GM21825 (cell line): ENCODE data around the gene CCDC85C.

Experiments
- ATAC-seq: cut with Tn5 transposase; IDR thresholded peaks from one replicate; pipeline ENCODE4 v1.9.1; 2021; ENCODE audit warnings: mild to moderate bottlenecking, moderate library complexity; ENCODE audit not compliant: unreplicated experiment

CCDC85C gene

DNA sequence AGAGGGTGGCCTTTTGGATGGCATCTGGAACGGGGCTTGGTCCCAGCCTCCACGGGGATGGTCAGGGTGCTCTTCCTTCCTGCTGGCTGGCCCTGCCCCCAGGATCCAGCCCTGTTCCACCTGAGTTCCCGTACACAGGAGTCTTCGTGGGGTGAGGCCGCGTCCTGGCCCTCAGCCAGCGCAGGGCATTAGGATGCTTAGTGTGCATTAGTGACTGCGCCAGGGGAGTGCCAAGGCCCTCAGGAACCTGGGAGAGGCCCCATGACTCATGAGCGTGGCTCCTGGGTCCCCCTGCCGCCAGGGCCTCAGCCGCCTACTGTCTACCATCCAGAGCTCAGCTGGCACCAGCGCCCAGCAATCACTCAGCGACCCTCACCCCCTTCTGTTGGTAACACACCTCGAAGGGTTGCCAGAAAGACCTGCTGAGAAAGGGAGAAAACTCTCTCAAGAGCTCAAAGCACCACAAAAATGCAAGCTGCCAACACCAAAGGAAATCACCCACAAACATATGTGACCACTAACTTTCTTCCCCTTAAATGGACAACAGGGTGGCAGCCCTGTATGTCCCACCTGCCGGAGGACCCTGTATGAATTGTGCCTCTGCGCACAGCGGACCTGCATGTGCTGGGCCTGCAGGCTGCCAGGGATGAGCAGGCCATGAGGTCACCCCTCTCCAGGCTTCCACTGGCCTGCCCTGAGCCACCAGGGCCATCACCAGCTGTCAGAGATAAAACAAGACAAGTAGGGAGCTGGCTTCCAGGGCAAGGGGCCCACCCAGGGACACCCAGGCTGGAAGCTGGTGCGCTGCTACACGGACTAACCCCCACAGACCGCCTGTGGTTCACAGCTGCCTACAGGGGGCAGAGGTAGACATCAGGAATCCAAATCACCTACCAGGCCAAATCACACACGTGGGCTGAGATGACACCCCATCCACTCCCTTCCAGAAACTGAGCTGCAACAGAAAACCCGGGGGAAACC, 28.7 kb downstream of the CCDC85C start:
- ATAC-seq = no peak

DNA sequence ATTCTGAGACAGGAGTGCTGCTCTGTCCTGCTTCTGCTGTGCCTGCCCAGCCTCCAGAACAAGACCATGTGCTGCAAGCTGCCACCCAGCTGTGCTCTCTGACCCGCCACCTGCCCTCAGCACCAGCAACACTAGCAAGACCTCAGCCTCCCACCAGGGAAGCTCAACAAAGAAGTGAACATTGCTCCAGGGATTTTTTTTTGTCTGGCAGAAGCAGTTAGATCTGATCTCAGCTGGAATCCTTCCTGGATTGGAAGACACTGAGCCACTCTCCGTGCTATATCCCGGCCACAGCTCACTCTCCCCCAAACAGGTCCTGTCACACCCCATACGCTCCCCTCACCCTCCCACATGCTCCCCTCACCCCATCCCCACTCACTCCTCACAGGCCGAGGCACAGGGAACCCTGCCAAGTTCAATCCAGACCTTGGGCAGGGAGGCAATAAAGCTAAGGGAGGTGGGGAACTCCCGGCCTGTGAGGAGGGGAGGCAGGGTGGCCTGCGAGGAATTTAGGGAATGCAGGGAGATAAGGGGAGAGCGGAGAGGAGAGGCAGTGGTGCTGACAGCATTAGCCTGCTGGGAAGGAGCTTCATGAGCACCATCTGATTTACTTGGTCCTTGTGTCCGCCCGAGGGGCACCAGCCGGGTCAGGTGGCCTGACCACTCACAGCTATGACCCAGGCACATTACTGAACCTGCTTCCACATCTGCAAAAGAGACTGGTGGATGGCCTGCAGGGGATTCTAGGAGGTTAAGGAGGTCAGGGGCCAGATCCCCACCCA, 29.7 kb downstream of the CCDC85C start:
- no peak for ATAC-seq

DNA sequence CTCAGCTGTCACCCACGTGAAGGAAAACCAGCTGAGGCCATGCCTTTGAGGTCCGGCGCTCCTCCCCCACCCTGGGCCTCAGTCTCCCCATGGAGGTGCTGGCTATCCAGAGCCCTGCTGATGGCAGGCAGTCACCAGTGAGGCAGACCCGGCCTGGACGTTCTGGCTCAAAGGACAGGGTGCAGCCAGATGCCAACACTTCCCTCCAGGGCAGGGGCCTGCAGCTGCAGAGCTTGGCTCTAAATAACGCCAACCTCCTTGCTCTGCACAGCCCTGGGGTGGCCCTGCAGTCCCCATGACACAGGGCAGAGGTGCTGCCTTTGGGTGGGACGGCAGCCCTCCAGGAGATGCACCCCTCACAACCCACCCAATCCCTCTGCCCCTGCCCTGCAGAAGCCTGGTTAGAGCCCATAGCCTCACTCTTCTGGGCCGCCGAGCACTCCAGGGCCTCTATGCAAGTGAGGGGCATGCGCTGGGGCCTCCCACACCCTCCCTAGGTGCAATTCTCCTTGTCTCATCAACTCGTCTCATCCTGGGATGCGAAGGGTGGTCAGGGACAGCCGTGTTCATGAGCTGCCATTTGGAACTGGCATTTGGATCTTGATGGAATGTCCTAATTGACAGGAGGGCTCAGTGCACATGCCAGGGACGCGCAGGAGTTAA, 30.4 kb downstream of the CCDC85C start:
- ATAC-seq = no peak

DNA sequence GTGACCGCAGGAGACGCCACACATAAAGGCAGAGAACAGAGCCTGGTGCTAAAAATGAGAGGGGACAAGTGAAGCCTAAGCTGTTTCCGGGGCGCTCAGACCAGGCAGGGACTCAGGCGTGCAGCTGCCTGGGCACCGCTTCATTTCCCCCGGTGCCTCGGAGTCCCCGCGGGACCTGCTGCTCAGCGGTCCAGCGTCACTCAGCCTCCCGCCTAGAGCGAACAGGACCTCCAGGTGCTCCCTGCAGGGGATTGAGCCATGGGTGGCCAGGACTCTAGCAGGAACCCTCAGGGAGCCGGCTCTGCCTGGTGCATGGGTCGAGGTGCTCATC, 31.0 kb downstream of the CCDC85C start:
- no peak for ATAC-seq

DNA sequence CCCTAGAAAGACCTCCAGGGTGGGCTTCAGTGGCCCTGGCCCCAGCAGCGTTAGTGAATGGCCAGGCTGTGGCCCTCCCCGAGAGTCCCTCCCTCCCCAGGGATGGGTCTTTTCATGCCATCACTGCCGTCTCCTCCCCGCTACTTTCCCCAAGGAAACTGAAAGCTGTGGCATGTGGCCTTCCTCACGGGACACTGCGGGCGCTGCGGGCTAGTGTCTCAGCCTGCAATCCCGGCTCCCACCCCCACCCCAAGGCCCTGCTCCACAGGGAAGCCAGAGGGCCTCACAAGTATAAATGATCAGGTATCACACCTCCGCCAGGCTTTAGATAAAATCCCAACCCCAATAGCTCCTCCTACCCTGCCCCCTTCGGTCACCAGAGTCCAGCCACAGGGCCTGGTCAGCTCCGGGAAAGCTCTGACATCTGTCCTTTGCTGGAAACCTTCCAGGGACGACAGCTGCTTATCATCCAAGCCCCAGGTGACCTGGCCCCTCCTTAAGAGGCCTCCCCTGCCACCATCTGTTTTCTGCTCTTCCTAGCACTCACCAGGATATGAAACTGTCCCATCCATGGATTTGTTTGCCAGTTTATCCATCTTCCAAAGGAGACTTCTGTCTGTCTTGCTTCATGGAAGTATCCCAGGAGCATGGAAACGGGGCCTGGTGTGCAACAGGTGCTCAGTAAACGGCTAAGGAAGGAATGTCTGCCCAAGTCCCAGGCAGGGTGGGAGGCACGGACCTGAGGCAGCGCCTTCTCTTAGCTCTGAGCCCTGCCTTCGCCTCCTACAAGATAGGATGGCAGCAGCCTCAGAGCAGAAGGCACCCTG, 31.6 kb downstream of the CCDC85C start:
- no peak for ATAC-seq

DNA sequence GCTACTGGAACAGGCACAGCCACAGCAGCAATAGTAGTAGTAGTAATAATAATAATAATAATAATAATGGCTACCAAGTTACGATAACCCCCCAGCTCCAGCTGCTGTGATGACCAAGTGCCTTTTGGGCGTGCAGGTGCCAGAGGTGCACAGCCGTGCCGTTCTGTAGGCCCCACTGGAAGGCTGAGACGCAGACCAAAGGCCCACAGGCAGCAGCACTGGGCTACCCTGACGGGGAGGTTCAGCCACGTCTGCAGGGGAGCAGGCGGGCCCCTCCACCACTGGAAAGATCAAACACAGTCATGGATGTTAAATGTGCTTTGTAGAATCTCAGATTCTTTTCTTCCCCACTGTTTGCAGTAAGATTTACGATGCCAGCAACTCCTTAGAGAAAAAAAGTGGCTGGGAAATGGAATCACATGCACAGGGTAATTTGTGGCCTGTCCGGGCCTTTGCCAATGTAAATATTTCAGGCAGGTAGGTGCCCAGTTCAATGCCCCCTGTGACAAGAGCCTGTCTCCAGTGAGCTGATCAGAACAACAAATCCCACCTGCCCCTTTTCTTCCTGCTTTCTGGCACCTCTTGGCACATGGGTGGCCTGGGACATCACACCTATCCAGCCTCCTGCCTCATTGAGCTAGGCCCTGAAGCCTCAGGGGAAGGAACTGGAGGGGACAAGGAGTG, 32.6 kb downstream of the CCDC85C start:
- ATAC-seq = no peak

DNA sequence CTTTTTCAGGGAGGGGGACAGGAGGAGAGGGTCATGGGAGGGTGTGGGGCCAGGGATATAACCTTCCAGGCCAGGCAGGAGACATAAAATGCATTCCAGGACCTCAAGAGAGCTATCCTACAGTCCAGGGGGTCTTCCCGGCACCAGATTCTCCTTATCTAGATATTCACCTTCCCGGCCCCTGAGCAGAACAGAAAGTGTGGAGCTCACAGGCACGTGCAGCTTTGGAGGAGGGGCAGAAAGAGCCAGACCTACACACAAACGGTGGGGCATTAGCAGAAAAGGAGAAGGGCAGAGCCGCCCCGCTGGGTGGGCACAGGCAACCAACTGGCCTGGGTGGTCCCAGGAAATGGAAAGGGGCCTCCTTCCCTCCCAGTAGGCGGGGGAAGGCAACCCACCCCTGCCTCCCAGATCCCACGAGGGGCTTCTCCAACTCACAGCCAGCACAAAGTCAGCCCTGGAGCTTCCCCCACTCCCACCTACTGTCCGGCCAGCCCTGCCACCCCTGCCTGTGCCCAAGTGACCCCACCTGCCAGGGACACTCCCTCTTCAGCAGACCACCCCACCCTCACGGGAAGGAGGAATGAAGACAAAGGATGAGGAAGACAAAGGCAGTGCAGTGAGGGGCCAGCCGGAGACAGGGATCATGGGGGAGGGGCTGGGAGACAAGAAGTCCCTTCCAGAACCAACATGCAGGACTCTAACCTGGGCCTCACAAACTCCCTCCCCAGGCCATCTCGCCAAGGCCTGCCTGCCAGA, 33.3 kb downstream of the CCDC85C start:
- no peak for ATAC-seq

DNA sequence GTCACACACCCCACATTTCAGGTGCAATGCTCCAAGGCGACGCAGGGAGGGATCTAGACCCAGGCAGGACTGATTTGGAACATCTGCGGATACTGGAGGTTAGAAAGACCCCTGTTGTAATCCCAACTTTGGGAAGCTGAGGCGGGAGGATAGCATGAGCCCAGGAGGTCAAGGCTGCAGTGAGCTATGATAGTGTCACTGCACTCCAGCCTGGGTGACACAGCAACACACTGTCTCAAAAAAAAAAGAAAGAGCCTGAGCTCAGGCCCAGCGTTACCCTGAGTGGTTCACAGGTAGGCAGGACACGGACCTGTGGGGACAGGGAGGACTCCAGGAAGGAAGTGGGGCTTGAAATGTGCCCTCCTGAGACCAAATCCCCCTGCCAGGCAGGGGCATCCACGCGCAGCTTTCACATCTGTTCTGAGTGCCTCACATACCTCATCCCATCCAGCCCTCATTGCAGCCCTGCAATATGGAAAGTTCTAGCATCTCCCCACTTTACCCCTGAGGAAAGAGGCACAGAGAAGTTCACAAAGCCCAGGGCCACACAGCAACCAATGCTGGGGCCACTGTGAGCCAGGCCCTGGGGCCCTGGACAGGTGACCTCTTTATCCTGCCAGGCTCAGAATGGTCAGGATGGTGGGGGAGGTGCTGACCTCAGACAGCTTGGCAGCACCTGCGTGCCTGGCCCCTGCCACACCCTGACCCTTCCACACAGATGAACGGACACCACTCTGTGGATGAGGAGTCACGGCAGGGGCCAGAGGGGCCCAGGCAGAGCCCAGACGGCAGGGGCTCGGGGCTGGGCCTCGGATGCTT, 34.1 kb downstream of the CCDC85C start:
- ATAC-seq = no peak

DNA sequence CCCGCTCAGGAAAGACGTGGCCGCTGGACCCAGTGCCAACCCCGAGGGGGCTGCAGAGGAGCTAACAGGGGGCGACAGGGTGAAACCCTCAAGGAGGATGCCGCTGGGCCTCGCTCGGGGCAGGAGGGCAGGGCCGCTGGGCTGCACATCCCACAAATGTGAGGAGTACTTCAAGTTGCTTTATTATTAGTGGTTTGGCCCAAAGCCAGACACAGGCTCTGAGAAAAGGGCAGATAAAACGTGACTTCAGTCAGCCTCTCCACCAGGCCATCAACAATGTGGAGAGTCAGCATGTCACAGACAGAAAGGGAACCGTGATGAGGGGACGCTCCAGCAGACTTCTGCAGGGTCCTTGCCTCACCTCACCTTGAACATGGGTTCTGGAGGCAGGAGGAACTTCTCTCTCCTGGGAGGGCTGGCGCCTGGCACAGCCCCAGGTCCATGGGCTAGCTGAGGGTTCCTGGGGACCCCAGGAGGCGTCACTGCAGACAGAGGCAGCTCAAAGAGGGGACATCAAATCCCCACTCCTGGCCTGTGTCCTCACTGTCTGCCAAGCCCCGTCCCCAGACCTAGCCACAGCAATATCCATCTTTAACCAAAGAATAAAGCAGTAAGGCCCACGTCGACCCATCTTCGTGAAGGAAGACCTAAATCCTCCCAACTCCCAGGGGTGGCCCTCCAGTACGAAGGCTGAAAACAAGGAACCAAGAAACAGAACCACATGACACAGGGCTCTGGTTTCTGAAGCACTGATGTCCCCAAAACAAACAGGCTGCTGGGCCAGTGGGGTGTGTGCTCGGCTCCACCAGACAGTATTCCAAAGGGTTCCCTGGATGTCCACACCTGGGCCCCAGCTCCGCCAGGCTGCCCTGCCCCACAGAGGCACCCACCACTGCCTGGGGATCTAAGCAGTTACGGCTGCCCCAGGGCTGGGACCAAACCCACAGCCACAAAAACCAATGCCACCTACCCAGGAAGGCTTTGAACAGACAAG, 35.1 kb downstream of the CCDC85C start:
- no peak for ATAC-seq

DNA sequence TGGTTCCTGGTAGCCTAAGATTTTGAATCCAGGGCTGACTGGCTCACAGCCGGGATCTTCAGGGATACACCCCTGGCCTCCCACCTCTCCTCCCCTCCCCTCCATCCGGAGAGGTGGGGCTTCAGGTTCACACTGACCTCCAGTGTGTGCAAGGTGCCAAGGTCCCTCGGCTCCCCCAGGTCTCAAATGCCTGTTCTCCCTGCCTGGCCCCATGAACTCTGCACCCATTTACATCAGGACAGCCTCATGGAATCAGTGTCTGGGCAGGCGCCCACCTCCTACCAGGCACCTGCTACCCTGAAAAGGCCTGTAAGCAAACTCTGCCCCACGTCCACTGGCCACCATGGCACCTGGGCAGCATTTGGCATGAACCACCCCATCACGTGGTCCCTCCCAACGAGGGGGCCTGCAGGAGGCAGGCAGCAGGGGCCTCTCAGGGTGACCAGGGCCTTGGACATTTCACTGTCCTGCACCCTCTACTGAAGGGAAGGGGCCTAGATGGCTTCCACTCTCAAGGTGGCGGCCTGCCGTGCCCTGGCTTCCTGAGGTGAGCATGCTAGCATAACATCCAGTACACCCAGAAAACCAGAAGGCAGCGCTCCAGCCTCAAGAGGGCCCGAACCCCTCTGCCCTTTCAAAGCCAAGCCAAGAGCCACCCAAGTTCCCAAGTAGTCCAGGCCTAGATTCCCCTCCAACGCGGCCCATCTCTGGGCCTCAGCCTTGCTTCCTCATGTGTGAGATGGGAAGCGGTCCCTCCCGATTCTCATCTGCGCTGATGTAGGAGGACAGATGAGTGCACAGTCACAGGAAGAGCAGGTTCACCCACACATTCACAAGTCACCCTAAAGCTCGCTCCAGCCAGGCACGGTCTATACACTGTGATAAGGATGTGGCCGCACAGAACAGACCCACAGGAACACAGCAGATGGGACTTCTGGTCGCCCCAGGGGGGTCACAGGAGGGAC, 37.3 kb downstream of the CCDC85C start:
- no peak for ATAC-seq

DNA sequence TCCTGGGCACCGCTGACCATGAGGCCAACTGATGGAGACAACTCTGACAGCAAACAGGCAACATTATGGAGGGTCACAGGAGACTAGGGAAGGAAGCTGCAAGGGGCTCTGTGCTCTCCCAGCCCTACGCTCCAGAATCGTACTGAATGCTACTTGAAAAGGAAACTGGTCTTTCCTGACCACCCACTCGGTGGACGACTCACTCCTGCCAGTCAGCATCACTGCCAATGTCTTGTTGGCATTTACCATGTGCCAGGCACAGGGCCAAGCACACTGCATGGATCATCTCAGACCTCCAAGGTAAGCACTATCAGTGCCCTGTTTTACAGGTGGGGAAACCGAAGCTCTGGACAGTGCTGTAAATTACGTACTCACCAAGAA, 38.0 kb downstream of the CCDC85C start:
- ATAC-seq = no peak

DNA sequence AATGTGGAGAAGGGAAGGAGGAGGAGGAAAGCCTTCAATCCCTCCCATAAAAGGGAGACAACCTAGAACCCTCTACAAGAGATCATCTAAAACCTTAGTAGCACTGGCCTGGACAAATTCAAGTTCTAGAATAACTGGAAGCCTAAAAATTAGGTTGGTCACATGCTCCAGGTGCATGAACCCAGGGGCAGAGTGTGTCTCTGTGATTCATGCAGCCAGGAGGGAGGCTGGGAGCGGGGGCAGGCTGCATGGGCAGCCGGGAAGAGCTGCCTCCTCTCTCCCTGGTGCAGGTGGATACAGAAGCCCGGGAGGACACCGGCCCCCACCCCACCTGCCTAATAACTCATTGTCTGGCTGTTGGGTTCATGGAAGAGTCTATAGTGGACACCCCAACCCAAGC, 38.6 kb downstream of the CCDC85C start:
- no peak for ATAC-seq

DNA sequence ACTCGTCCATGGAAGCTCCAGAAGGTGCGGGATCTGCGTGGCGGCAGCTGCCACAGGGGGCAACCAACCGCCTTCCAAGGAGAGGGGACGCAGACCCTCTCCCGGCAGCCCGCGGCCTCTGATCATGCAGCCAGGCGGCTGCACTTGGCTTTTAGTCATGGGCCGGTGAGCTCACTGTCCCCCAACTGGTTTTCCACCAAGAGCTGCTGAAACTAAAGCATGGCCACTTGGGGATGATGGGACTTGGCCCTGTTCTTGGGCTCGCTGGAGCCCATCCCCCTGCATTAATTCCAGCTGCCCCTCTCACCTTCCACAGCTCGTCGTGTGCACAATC, 39.1 kb downstream of the CCDC85C start:
- ATAC-seq = no peak

DNA sequence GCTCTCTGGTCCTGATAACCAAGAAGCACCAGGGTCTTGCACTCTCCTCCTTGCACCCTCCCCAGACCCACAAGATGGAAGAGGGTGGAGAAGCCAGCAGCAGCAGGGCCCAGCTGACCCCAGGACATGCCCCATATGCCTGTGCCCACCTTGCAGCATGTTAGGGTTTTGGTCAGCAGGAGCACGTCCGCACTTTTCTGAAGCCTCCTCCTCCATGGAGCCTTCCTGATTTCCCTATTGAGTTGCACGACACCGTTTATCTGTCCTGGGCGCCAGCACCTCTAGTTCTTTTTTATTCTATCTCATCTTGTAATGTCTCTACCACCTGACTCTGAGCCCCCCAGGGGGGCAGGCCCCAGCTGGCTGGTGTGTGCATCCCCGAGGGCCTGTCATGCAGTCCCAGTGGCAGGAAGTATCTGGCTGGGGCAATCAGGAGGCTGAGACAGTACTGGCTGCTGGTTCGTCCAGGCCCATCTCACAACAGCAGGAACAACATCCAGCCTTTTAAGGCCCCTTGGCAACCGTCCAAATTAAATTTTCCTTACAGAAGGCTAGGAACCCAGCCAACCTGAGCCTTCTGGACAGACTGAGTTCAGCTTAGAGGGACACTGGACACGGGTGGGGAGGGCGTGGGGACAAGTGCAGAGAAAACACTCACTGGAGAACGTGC, 39.6 kb downstream of the CCDC85C start:
- ATAC-seq = no peak

DNA sequence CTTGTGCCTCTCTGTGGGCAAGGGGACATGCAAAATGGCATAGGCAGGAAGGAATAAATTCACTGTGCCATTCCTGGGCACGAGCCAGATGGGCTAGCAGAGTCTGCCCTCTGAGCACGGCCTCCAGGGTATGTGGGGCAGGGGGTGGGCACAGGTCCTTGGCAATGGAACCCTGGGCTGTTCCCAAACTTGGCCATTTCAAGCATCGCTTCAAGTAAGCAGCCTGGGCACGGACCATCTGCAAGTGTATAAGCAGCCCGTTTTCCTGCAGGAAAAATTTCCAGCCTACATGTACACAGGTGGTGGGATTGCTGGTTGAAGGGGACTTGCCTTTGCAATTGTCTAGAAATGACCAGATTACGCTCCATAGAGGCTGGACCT, 40.3 kb downstream of the CCDC85C start:
- ATAC-seq = no peak
